22Rv1 (cell line): ENCODE measurements around the gene ABCA2.

ENCODE experiments used
- CTCF ChIP-seq: fragments of 450-650 bp; IDR thresholded peaks from 2 replicates; pipeline ENCODE4 v1.5.1; 2017; ENCODE audit warnings: mild to moderate bottlenecking
- ZFX ChIP-seq: fragments of 450-650 bp; IDR thresholded peaks from 2 replicates; pipeline ENCODE4 v1.6.1; 2017; ENCODE audit warnings: antibody characterized with exemption, borderline replicate concordance

- TF ChIP-seq CTCF, result no peak
- TF ChIP-seq ZFX, result no peak
Measured at GRCh38 chr9:136991993-136992818, 35.8 kb downstream of the ABCA2 start, which contains the start of gene PAXX.
